G401.6 (cell line): Measurements from ENCODE around the gene BBOF1.
"Not testable (repeated sequence)": the region's sequence is repeated elsewhere in the genome, so short reads cannot be mapped to it uniquely, and the experiment has no call there.

Experiments
- FAIRE-seq: peaks from 2 replicates; lab custom pipeline; 2012; peaks lifted over from hg19 to GRCh38; lab: Jason Lieb, UNC

BBOF1 gene

GRCh38 chr14:74018586-74019407, at the start of gene BBOF1, which contains the start of gene ENTPD5:
BBOF1 (plus strand) TSS chr14:74019349; CDS start chr14:74019479, 130 bp downstream.
ENTPD5 (minus strand) TSS chr14:74019288; CDS start chr14:73988102, 31,186 bp downstream.
- FAIRE-seq, result no peak

GRCh38 chr14:73973497-73973896, 45.7 kb upstream of the BBOF1 start:
- FAIRE-seq, result no peak

GRCh38 chr14:73976125-73976524, 43.0 kb upstream of the BBOF1 start:
- no peak for FAIRE-seq

DNA sequence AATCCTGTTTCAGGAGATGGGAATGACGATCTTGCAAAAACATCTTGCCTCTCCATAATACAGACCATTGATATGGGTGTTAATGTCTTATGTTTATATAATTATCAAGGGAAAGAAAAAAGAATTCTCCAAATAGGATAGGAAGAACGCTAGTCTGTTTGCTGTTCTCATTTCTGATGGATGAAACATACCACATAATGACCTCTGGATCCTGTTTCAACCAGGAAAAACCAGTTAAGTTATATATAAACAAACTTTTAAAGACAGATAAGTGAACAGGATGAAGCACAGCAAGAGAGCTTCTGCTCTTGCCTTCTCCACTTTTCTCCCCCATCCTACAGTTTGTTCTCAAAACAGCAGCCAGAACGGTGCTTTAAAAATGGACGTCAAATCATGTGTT, 41.3 kb upstream of the BBOF1 start:
- FAIRE-seq, result no peak

GRCh38 chr14:73988065-73988464, 31.1 kb upstream of the BBOF1 start:
- no peak for FAIRE-seq

DNA sequence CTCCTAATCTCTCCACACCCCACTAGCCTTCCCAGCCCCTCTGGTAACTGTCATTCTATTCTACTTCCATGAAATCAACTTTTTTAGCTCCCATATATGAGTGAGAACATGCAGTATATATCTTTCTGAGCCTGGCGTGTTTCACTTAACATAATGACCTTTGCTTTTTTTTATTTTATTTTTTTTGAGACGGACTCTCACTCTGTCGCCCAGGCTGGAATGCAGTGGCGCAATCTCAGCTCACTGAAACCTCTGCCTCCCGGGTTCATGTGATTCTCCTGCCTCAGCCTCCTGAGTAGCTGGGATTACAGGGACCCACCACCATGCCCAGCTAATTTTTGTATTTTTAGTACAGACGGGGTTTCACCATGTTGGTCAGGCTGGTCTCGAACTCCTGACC, 30.5 kb upstream of the BBOF1 start:
- not testable (repeated sequence) for FAIRE-seq

GRCh38 chr14:73991092-73991491, 28.1 kb upstream of the BBOF1 start:
- no peak for FAIRE-seq

DNA sequence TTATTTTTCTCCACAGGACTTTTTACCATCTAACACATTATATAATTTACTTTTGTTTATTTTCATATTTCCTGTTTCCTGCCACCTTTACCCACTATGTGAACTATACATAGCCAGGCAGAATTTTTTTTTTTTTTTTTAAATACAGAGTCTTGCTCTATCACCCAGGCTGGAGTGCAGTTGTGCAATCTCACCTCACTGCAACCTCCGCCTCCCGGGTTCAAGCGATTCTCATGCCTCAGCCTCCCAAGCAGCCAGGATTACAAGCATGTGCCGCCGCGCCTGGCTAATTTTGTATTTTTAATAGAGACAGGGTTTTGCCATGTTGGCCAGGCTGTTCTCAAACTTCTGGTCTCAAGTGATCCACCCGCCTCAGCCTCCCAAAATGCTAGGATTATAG, 24.2 kb upstream of the BBOF1 start:
- FAIRE-seq, result not testable (repeated sequence)

DNA sequence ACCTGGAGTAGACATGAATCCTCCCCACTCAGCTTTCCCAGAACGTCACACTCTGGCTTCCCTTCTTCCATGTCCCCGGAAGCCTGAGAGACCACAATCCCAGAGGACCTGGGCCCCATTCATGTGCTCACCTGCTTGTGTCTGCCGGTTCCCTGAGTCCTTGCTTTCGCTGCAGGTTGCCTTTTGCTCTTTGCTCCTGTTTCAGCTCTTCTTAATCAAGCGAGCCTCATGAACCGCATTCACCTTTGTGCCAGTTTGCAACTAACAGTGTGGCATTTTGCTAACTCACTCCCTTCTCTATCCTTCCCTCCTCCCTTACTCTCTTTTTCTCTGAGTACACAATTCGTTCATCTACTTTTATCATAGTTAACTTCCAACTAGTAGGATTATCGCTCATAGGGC, 23.2 kb upstream of the BBOF1 start:
- no peak for FAIRE-seq

GRCh38 chr14:73996731-73997107, 22.4 kb upstream of the BBOF1 start:
- no peak for FAIRE-seq

- no peak for FAIRE-seq
Measured at GRCh38 chr14:73997108-73997943, 21.8 kb upstream of the BBOF1 start.

- no peak for FAIRE-seq
Measured at GRCh38 chr14:73997944-73998447, 21.2 kb upstream of the BBOF1 start.

- no peak for FAIRE-seq
Measured at GRCh38 chr14:73998726-73999125, 20.4 kb upstream of the BBOF1 start.

DNA sequence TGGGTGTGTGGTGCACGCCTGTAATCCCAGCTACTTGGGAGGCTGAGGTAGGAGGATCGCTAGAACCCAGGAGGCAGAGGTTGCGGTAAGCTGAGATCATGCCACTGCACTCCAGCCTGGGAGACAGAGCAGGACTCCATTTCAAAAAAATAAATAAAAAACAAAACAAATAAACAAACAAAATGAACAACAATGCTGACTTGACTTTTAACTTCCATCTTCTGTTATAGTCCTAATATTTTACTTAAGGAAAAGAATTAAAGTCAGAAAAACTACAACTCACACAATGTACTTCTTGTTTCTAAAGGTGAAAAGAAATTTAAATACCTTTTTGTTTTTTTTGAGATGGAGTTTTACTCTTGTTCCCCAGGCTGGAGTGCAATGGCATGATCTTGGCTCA, 13.5 kb upstream of the BBOF1 start:
- FAIRE-seq, result not testable (repeated sequence)

- FAIRE-seq, result no peak
Measured at GRCh38 chr14:74008843-74009499, 10.2 kb upstream of the BBOF1 start.

GRCh38 chr14:74014299-74014698, 4.8 kb upstream of the BBOF1 start:
- FAIRE-seq, result no peak

DNA sequence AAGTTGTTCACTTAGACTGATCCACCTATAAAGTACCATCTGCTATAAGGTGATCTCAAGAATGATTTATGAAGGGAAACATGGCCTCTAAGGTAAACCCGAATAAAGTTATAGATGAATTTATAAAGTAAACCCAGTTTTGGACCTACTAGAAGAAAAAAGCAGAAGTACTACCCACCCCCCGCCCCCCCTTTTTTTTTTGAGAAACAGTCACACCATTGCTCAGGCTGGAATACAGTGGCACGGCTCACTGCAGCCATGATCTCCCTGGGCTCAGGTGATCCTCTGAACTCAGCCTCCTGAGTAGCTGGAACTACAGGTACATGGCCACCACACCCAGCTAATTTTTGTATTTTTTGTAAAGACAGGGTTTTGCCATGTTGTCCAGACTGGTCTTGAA, 4.0 kb upstream of the BBOF1 start:
- FAIRE-seq, result no peak

DNA sequence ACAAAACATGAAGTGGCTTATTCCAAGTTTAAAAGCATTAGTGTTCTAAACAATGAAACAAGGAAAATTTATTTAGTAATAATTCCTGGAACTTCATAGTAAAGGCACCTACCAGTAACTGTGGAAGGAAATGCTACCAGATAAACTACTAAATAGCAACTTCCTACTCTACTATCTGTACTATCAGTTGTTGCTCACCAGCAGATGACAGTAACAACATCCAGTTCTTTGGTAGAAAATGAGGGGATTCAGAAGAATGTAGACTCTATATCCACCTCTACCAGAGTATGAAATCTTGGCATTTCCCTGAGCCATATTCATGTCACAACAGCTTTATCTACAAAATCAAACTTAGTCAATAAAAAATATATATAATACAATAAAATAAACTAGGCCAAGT, 3.2 kb upstream of the BBOF1 start:
- no peak for FAIRE-seq

- FAIRE-seq, result no peak
Measured at GRCh38 chr14:74018174-74018585, 969 bp upstream of the BBOF1 start.

DNA sequence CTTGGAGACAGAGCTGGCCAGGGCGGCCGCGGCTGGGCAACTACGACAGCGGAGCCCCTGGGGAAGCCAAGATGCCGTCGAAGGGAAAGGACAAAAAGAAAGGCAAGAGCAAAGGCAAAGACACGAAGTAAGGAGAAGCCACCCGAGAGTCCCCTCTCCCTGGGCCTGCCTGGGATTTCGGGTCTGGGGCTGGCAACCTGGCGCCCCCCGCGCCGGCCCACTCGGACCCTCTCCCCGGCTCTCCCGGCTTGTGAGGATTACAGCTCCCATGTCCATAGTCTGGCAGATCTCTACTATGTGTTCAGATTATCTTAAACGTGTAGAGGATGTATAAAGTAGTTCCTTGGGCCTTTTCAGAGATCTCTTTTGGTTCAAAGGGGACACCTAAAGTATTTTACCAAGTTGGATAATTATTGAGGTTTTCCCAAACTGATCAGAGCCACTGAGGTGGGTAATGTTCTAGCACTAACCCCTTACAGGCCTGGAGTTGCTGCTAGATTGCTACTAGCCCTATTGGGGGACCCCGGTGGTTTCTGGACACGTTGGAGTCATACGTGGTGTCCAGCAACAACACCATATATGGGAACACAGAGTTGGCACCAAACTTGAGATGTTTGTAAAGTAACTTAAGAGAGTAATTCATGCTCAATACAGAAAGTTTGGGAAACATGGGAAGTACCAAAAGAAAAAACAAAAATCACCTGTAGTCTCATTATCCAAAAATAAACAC, 424 bp downstream of the BBOF1 start:
- FAIRE-seq, result no peak

DNA sequence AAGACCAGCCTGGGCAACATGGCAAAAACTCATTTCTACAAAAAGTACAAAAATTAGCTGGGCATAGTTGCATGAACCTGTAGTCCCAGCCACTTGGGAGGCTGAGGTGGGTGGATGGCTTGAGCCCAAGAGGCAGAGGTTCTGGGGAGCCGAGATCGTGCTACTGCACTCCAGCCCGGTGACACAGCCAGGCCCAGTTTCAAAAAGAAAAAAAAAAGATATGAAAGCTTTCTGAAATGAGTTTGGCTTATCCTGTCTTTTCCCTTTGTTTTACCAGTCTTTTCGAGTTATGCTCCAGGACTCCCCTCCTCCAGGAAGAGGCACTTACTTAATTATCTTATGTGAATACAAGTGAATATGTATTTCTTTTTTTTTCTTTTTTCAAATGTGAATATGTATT, 3.2 kb downstream of the BBOF1 start:
- no peak for FAIRE-seq

GRCh38 chr14:74029136-74029535, 10.0 kb downstream of the BBOF1 start:
- FAIRE-seq, result no peak
